Germinal center (tissue), 1 donor: ENCODE measurements around the gene HPDL.

ENCODE experiments used
- DNase-seq: peaks from one replicate; pipeline ENCODE4 v3.0.0; 2012; ENCODE audit warnings: mixed read lengths, low spot score

Gene HPDL

GRCh38 chr1:45322486-45323040 lies 4.1 kb upstream of the HPDL start:
- DNase-seq = no peak

DNA sequence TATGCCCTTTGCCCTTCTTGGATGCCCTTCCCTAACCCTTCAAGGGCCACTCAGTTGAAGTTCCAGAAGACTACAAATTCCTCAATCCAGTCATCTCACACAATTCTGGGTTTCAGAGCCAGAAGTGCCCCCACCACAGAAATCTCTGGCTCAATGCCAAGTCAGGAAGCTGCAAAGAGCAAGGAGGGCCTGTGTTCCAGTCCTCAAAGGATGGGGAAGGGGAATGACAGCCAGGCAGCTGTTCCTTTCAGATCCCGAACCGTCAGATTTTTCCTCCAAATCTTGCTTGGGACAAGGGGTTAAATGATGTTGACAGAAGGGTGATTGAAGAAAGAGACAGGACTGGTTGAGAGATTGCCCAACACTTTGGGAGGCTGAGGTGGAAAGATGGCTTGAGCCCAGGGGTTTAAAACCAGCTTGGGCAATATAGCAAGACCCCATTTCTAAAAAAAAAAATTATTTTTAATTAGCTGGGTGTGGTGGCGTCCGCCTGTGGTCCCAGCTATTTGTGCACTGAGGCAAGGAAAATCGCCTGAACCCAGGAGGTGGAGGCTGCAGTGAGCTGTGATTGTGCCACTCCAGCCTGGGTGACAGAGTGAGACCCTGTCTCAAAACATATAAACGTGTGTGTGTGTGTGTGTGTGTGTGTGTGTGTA lies 716 bp upstream of the HPDL start:
- no peak for DNase-seq

GRCh38 chr1:45327644-45328515 lies 1.2 kb downstream of the HPDL start:
- DNase-seq = no peak

DNA sequence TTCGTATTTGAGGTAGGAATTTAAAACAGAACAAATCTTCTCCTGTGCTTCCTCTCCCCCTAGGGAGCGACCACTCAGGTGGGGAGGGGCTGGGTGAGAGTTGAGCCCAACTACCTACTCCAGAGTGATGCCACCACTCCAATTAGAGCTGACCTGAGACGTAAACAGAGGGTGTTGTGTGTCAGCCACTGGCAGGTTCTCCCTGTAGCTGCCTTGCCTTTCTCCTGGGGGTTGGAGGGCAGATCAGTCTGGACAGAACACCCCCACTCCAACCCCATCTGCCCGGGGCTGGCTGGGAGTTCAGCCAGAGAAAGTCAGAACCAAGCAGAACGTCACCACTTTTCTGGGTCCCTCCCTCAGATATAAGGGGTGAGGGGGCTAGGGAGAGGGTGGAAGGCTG lies 2.0 kb downstream of the HPDL start:
- no peak for DNase-seq

GRCh38 chr1:45329445-45329844 lies 2.8 kb downstream of the HPDL start:
- no peak for DNase-seq

DNA sequence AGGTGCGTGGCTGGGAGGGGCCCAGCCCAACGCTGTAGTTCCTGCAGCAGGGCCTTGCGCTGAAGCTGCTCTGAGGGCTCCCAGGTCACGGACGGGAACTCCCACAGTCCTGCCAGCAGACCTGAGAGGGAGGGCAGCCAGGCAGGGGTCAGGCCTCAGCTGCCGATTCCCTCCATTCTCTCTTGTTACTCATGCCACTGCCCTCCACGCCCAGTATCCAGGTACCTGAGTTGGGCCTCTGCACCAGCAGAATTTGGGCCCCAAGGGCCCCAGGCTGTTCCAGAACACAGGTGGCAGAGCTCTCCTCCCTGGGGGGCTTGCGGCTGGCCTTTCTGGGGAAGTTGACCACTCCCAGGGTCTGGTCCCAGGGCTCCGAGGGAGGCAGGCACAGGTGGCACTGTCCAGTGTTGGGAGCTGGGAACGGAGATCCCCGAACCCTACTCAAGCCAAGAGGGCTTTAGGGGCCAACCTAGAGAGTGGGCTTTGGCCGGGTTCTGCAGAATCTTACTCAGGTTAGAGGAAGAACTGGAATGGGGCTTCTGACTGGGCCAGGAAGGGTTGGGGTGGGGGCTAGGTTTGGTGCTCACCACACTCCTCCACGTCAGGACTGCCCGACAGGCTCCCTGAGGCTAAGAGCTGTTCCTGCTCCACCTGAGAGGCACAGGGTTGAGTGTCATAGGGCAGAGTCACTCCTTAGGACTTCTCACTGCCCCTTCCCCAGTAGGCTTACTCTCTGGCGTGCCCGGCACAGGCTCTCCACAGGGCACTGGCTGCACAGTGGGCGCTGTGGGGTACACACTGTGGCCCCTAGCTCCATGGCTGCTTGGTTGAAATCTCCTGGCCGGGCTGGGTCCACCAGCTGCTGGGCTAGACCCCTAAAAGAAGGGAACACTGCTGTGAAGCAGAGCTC lies 5.0 kb downstream of the HPDL start:
- DNase-seq = no peak

DNA sequence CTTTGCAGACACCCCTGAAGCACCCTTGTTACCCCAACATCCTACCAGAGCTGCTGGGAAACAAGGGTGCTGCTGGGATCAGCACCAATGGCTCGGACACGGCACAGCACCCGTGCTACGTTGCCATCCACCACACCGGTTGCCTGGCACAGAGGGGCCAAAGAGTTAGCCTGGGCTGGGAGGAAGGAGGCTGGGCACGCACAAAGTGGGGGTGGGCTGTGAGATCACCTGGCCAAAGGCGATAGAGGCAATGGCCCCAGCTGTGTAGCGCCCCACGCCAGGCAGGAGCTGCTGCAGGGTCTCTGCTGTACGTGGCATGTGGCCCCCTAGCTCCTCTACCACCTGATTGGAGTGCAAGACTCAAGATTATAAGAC lies 5.6 kb downstream of the HPDL start:
- no peak for DNase-seq

GRCh38 chr1:45334308-45335245 lies 7.9 kb downstream of the HPDL start:
- DNase-seq = no peak

GRCh38 chr1:45335855-45336324 lies 9.2 kb downstream of the HPDL start:
- DNase-seq = no peak

GRCh38 chr1:45337630-45338325 lies 11.1 kb downstream of the HPDL start:
- DNase-seq = no peak

DNA sequence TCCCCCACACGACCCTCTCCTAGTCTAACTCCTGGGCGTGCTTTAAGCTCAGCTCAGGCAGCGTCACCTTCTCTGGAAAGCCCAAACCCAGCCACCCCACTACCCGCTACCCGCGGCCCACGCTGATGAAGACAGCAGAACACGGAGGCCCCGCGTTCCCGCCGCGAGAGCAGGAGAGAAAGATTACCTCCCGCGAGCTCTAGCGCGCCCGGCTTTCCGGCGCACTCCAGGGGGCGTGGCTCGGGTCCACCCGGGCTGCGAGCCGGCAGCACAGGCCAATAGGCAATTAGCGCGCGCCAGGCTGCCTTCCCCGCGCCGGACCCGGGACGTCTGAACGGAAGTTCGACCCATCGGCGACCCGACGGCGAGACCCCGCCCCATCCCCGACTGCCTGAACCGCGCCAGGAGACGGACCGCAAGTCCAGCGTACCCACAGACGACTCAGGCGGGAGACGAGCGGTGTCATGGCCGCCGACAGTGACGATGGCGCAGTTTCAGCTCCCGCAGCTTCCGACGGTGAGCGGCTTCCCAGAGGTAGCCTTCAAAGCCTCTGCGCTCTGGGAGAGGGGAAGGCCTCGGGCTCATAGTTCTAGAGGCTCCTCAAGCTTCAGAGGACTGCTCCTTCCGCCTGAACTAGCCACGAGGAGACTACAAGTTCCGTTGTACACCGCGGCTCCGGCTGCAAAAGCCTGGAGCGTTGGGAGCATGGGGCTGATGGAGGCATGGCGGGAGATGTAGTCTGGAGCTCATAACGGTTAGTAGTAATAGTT lies 13.3 kb downstream of the HPDL start, which contains the start of the genes MUTYH and TOE1:
TSS of gene MUTYH (minus strand) at position 652 of the 770 bp plus-strand sequence. CDS start 5,935 bp downstream, outside the sequence.
TSS of gene TOE1 (plus strand) at position 382 of the 770 bp plus-strand sequence. CDS start at position 465, 83 bp downstream.
- DNase-seq = peak; percentile 95

- DNase-seq = peak; percentile 26
Measured at GRCh38 chr1:45340816-45341466, 14.2 kb downstream of the HPDL start.

DNA sequence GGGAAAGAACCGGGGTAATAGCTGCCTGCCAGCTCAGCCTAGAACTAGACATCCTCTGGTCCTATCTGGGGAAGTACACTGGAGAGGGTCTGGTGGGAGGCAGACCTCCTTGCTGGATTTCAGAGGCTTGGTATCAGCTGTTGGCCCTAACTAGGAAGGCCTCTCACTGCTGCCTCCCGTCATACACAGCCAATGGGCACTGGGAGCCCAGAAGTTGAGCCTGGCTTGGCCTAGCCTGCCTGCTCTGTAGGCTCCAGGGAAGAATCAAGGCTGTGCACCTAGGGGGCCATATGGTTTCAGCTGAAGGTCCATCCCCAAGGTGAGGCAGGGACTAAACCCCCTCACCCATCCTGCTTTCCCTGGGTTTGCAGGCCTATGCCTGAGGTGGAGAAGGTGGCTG lies 17.8 kb downstream of the HPDL start:
- DNase-seq = no peak

- no peak for DNase-seq
Measured at GRCh38 chr1:45345014-45345413, 18.3 kb downstream of the HPDL start.

- DNase-seq = no peak
Measured at GRCh38 chr1:45346473-45346872, 19.8 kb downstream of the HPDL start.

DNA sequence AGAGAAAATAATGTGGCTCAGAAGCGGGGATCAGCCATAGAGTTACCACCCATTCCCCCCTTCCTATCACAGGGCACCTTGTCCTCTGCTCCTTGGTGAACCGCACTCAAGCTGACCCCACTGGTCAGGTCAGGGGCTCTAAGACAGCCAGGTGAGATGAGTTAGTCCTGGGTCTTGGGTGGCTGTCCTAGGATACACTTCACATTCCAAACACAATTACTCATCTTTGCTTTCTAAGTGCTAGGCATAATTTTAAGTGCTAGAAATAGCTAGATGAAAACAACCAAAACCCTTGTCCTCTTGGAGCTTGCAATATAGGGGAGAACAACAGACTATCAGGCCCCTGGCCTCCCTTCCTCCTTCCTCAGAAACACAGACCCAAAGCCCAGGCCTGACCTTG lies 21.3 kb downstream of the HPDL start:
- no peak for DNase-seq

DNA sequence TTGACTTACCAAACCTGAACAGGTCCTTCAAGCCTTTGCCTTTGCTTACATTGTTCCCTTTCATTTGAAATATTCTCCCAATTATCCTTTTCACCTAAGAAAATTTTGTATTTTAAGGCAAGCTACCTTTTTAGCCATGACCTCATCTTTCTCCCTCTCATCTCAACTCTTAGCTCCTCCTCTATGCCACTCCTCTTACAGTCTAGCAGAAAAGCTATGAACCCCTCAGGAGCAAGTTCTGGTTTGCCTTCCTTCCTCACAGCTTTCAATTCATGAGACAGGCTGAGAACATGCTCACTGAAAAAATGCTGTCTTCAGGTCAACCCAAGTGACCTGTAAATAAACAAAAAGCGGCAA lies 21.9 kb downstream of the HPDL start:
- DNase-seq = no peak

DNA sequence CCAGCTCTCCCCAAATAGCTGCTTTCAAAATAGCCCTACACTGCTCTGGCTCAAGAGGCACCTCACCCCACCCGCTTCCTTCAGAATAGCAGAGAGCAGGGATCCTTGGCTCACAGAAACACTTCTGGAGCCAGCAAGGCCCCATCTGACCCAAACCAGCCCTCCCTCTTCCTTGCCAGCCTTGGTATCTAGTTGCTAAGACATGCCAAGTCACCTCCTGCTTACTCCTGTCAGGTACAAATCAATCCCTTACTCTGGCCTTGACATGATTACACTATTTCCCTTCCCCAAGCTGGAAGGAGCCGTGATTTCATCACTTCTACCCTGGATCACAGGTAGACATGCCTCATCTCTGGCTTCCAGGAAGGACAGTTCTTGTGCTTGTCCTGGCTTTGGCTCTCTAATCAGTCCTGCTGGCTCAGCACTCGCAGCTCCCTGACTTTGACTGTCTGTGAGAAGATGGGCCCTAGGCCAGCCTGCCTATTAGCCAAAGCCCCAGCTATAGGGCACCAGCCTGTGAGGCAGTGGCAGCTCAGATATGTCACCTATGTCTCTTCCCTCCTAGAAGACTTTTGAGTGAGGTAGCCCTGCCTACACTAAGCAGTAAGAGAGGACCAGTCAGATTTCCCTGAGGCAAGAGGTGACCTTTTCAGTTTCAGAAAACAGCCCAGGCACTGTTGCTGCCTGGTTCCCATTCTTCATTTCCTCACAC lies 22.4 kb downstream of the HPDL start:
- DNase-seq = no peak
